Esophagus squamous epithelium (tissue), 4 donors: ENCODE data around the gene DNAH14.
"Not testable (repeated sequence)": the region's sequence is repeated elsewhere in the genome, so short reads cannot be mapped to it uniquely, and the experiment has no call there.

Experiments
- CTCF ChIP-seq, 6 experiments: fragments of 450-650 bp in 4 of 6; fragments of 200-600 bp in 2 of 6; sonication (generic) in 2 of 6; IDR thresholded peaks; one replicate each; pipeline ENCODE4 v1.5.1; 2016 to 2019; ENCODE audit warnings: antibody characterized with exemption in 6 of 6, mild to moderate bottlenecking in 4 of 6, moderate library complexity in 4 of 6
- POLR2A ChIP-seq, 4 donors: fragments of 450-650 bp; IDR thresholded peaks; one replicate each; pipeline ENCODE4 v1.6.1; 2017; ENCODE audit warnings: antibody characterized with exemption in 4 of 4, mild to moderate bottlenecking in 4 of 4, moderate library complexity in 3 of 4

GRCh38 chr1:225177409-225177808 lies 247.9 kb downstream of the DNAH14 start:
- TF ChIP-seq CTCF, POLR2A (IDR thresholded peaks at IDR 0.05): not testable (repeated sequence)
